Upper lobe of left lung (tissue), 6 donors: ENCODE measurements around the gene ANXA1. TPM values are rescaled to one million over a fixed set of nuclear protein-coding genes. Genes with fewer than 3 reads are reported as not detected.

Experiments used
- ATAC-seq, 2 donors: fragments of 200-7000 bp; cut with Tn5 transposase; one replicate each; pipeline ENCODE4 v1.9.1; 2022; ENCODE audit warnings: mild to moderate bottlenecking in 2 of 2, moderate library complexity in 2 of 2; ENCODE audit not compliant: low FRiP score in 2 of 2
- DNase-seq, 2 donors: peaks; one replicate each; pipeline ENCODE4 v3.0.0-alpha.2; 2019 to 2020
- H3K27ac ChIP-seq, 4 donors: fragments of 200-600 bp; sonication (generic); one replicate each; pipeline ENCODE4 v1.5.1; 2016 to 2019
- H3K27me3 ChIP-seq, 4 donors: fragments of 200-600 bp; sonication (generic); one replicate each; pipeline ENCODE4 v1.5.1; 2017 to 2019
- H3K36me3 ChIP-seq, 4 donors: fragments of 200-600 bp; sonication (generic); one replicate each; pipeline ENCODE4 v1.5.1; 2016 to 2019
- H3K4me1 ChIP-seq, 4 donors: fragments of 200-600 bp; sonication (generic); one replicate each; pipeline ENCODE4 v1.5.1; 2018 to 2019
- H3K4me3 ChIP-seq, 4 donors: fragments of 200-600 bp; sonication (generic); one replicate each; pipeline ENCODE4 v1.5.1; 2017 to 2019; ENCODE audit warnings: mild to moderate bottlenecking in 2 of 4, moderate library complexity in 1 of 4
- H3K9me3 ChIP-seq, 4 donors: fragments of 200-600 bp; sonication (generic); one replicate each; pipeline ENCODE4 v1.5.1; 2018 to 2019
- EP300 ChIP-seq, 4 donors: sonication (generic); formaldehyde crosslinking; IDR thresholded peaks; one replicate each; pipeline ENCODE4 v1.5.1; 2017; ENCODE audit warnings: antibody characterized with exemption in 4 of 4, control low read depth in 2 of 4
- POLR2A ChIP-seq, 4 donors: fragments of 450-650 bp; IDR thresholded peaks; one replicate each; pipeline ENCODE4 v1.5.1; 2016 to 2017; ENCODE audit warnings: antibody characterized with exemption in 4 of 4, mild to moderate bottlenecking in 2 of 4
- POLR2AphosphoS5 ChIP-seq, 2 donors: sonication (generic); formaldehyde crosslinking; IDR thresholded peaks; one replicate each; pipeline ENCODE4 v1.5.1; 2017; ENCODE audit warnings: antibody characterized with exemption in 2 of 2
- WGBS, 2 donors: methylation state at CpG; one replicate each; pipeline ENCODE4 v1.1.5; 2017 to 2018; 5-methylcytosine and 5-hydroxymethylcytosine counted together
- total RNA-seq, 6 donors: library from RNA; depleted of rRNA in 4 of 6; stranded (reverse); fragments of >200 nt in 4 of 6; gene quantifications; one replicate each; pipeline versions ENCODE4 v1.1.0 to v1.2.1, GENCODE V29; 2016 to 2021
- TF ChIP-seq, protein P1 (sequence below), 6 experiments: fragments of 450-650 bp in 4 of 6; fragments of 200-600 bp in 2 of 6; sonication (generic) in 2 of 6; IDR thresholded peaks; one replicate each; pipeline ENCODE4 v1.5.1; 2016 to 2019; ENCODE audit warnings: antibody characterized with exemption in 6 of 6
- donor health status: DM: no; HTN: no; CAD: no; lungs with moderate emphysema.
- donor health status: DM: no; HTN: yes; CAD: no; lungs with severe emphysema.

ANXA1 gene
- total RNA-seq, 6 donors from 2014 or later = 174 to 910 (median 347) TPM

DNA sequence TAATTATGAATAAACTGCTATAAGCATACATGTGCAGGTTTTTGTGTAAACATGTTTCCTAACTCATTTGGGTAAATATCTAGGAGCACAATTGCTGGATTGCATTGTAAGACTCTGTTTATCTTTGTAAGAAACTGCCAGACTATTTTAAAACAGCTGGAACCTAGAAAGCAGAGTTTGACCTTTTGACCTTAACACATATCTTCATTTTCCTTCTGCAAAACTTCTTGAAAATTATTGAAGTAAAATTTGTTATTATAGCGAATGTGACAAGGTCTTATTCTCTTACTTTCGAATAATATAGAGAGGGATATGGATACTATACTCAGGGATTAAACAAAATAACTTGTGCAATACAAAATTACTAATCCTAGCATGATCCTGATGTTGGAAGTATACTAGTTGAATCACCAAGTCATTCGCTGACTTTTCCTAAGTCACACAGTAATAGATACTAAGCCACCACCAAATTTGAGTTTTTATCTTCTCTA, 3.2 kb upstream of the ANXA1 start:
- DNase-seq = no peak
- H3K27ac ChIP-seq = peak overlapping the region; percentile 54 to 84 (median 69)
- 59 to 75% methylated on average over 3 of the region's 3 CpGs for WGBS, 2 donors
- ATAC-seq = peak in 1 of 2 donors; percentile 31
- TF ChIP-seq POLR2A (IDR thresholded peaks at IDR 0.05) (no peak), EP300 (IDR thresholded peaks at IDR 0.05) (no peak), POLR2AphosphoS5 (IDR thresholded peaks at IDR 0.05) (no peak)
- TF ChIP-seq, protein P1, sequence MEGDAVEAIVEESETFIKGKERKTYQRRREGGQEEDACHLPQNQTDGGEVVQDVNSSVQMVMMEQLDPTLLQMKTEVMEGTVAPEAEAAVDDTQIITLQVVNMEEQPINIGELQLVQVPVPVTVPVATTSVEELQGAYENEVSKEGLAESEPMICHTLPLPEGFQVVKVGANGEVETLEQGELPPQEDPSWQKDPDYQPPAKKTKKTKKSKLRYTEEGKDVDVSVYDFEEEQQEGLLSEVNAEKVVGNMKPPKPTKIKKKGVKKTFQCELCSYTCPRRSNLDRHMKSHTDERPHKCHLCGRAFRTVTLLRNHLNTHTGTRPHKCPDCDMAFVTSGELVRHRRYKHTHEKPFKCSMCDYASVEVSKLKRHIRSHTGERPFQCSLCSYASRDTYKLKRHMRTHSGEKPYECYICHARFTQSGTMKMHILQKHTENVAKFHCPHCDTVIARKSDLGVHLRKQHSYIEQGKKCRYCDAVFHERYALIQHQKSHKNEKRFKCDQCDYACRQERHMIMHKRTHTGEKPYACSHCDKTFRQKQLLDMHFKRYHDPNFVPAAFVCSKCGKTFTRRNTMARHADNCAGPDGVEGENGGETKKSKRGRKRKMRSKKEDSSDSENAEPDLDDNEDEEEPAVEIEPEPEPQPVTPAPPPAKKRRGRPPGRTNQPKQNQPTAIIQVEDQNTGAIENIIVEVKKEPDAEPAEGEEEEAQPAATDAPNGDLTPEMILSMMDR (IDR thresholded peaks at IDR 0.05) = no peak
- H3K9me3 ChIP-seq = no peaks in the 10 kb centered on the region
- H3K4me3 ChIP-seq = no peak overlapping the region
- H3K36me3 ChIP-seq = no peaks in the 10 kb centered on the region
- peaks cover 48 to 58% (median 54%) of the 10 kb centered on the region in 4 donors for H3K4me1 ChIP-seq
- H3K27me3 ChIP-seq = no peaks in the 10 kb centered on the region

DNA sequence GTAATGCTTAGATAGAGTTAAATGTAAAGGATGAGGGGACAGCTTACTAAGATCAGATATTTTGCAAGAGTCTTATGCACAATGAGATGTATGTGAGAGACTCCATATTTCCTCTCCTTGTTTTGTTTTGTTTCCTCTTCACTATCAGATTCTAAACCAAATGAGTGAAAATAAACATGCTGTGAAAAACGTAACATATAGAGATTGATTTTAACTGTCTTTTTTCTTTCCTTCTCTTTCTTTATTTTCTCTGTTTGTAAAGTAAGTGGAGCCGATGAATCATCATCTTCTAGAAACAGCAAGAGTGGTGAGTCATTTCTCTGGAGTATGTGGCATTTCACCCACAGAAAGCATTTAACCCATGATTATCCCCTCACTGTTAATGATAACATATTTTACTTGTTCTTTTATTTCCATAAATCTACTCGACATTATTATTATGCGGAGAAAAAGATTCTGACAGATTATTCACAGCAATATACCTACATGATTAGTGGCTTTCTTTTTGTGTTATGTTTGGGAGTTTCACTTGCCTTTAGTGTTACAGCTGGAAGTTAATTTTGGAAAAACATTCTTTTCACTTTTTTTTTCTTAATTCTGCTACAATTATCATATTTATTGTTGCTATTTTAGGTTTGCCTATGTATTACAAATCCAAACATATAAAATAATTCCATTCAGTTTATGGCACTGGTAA, 2.1 kb upstream of the ANXA1 start:
- WGBS, 2 donors = 10 to 14% methylated on average over 4 of the region's 4 CpGs
- DNase-seq (no peak), ATAC-seq (peak in 1 of 2 donors; percentile 69)
- H3K4me3 ChIP-seq = no peak overlapping the region
- no peaks in the 10 kb centered on the region for H3K9me3 ChIP-seq
- peaks cover 0 to 3% (median under 1%) of the 10 kb centered on the region in 4 donors for H3K36me3 ChIP-seq
- H3K27ac ChIP-seq = peak overlapping the region; percentile 54 to 84 (median 69)
- H3K27me3 ChIP-seq = no peaks in the 10 kb centered on the region
- TF ChIP-seq EP300 (IDR thresholded peaks at IDR 0.05) (peak in 2 of 4 donors; percentile 4 to 69), POLR2A (IDR thresholded peaks at IDR 0.05) (no peak), POLR2AphosphoS5 (IDR thresholded peaks at IDR 0.05) (peak in 1 of 2 donors; percentile 42)
- TF ChIP-seq, protein P1 (IDR thresholded peaks at IDR 0.05) = no peak
- H3K4me1 ChIP-seq = peaks cover 47 to 60% (median 54%) of the 10 kb centered on the region in 4 donors

DNA sequence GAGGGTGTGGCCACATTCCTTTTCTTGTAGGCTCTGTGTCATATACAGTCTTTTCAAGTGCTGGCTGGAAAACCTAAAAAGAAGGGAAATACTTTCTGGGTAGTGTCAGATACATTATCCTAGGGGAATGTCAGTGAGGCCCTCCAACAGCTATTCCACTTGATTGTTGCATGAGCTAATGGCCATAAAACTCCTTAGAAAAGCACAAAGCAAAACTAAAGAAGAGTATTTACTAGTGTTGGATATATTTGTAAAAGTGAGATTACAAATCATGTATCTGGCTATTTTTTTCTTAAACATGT, 829 bp downstream of the ANXA1 start:
- ATAC-seq = peak; percentile 66 to 77

DNA sequence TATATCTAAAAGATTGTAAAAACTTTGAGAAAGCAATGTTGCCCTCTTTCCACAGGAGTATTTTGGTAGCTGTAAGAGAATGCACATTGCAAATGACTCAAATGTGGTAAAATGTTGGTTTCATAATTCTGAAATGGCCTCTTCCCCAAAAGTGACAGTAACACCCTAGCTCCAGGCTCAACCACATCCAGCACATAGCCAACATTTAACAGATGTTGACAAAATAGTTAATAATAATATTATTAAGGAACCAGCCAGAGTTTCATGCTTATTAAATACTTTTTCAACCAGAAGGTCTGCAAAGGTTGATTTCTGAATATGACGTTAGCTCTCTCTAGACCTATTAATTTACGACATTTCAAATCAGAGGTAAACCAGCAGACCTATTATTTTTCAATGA, 1.3 kb downstream of the ANXA1 start:
- DNase-seq (no peak), ATAC-seq (peak in 1 of 2 donors; percentile 62)
- Histone ChIP-seq H3K4me1 (peaks cover 60 to 79% (median 71%) of the 10 kb centered on the region in 4 donors), H3K4me3 (peak overlapping the region; percentile 50 to 65 (median 56)), H3K27ac (peak overlapping the region; percentile 62 to 93 (median 82)), H3K36me3 (peaks cover 0 to 17% (median 3%) of the 10 kb centered on the region in 4 donors), H3K9me3 (no peaks in the 10 kb centered on the region), H3K27me3 (no peaks in the 10 kb centered on the region)
- TF ChIP-seq, protein P1 (IDR thresholded peaks at IDR 0.05) = no peak
- peak in 1 of 4 donors; percentile 44 for TF ChIP-seq POLR2A (IDR thresholded peaks at IDR 0.05)
- WGBS, 2 donors = 25 to 32% methylated on average over 2 of the region's 2 CpGs

More for the DNA sequence above, 829 bp downstream of the ANXA1 start:
- Histone ChIP-seq H3K27me3 (no peaks in the 10 kb centered on the region), H3K27ac (peak overlapping the region; percentile 62 to 93 (median 82)), H3K36me3 (peaks cover 0 to 17% (median 3%) of the 10 kb centered on the region in 4 donors), H3K9me3 (no peaks in the 10 kb centered on the region), H3K4me3 (peak overlapping the region; percentile 50 to 65 (median 56)), H3K4me1 (peaks cover 63 to 78% (median 70%) of the 10 kb centered on the region in 4 donors)
- TF ChIP-seq, protein P1 (IDR thresholded peaks at IDR 0.05) = no peak
- TF ChIP-seq POLR2AphosphoS5 (IDR thresholded peaks at IDR 0.05) (no peak), POLR2A (IDR thresholded peaks at IDR 0.05) (no peak), EP300 (IDR thresholded peaks at IDR 0.05) (no peak)
- no peak for DNase-seq
